Stimulated activated CD4-positive, alpha-beta T cell treated with anti-CD3 and anti-CD28 coated beads, Interleukin-1b, Interleukin-23, amount 100 ng/mL, for 4 hours (primary cell): ENCODE results near the gene QRICH1.

Experiments used
- DNase-seq, 2 donors: peaks; one replicate each; pipeline ENCODE4 v3.0.0-alpha.2; 2020; ENCODE audit warnings: low read depth in 2 of 2

The QRICH1 gene

DNA sequence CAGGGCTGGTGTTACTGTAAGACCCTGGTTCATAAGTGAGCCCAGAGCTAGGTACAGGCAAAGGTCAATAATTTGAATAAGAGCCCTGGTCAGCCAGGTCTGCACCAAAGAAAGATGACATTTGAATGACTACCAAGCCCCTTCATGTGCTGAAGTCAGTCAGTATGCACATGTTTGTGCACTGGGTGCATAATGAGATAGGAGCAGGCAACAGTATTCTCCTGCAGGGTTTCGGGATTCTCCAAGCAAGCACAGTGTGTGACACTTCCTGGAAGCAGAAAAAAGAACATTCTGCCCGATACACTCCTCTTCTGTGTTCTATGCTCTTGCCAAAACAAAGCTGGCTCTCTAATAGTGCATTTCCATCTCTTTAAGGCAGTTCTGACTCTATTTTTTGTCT, 59.2 kb downstream of the QRICH1 start:
- no peak for DNase-seq

DNA sequence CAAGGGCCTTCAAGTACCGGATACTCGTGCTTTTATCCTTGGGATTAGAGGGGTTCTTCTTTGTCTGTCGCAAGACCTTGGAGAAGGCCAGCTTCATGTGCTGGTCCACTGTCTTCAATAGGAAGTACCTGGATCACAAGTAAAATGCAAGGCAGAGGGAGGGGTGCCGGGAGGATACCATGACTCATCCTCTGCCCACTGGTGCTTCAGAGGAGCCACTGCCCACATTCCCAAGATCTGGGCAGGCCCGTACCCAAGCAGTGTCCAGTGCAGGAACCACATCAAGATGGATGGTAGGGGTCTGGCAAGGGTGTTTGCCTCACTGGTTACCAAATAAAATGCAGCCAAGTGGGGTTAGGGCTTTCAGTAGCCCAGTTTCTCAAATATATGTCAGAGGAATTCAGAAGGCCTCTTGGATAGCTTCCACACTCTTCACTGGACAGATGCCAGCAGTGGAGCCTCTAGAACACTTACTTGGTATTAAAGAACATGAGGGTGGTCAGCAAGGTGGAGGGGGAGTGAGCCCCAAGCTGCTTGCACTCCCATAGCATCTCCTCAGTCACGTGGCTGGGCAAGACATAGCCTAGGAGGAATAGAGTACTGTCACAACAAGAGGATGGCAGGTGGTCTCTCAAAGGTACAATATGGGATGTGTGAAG, 61.1 kb downstream of the QRICH1 start:
- DNase-seq: no peak

DNA sequence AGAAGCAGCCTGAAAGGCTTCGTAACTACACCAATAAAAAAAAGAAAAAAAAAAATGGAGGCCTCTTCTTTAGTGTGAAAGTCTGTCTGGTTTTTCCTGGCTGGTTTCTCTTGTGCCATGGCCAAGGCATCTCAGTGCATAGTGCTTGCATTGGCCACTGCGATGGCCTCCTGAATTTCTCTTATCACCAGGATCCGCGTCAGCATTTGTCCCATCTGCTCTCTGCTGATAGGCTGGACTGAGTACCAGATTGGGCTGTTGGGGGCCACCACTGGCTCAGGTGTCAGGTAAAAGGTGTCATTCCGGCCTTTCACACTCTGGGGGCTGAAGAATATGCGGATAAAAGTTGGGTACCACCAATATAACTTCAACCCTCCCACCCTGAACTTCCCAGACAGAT, 63.5 kb downstream of the QRICH1 start:
- DNase-seq: no peak

DNA sequence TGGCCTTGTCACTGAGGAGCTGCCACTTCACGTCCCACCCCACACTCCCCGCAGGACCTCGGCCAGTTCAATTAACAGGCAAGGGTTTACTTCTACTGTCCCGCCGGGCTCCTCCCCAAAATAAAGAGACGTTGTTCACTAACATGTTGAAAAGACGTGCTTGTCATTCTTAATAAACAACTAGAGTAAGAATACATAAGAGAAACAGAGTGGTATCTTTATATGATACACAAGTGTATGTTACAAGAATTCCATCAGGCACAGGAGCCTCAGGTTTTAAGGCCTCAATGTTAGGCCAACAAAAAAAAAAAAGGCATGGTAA, 64.3 kb downstream of the QRICH1 start:
- no peak for DNase-seq

DNA sequence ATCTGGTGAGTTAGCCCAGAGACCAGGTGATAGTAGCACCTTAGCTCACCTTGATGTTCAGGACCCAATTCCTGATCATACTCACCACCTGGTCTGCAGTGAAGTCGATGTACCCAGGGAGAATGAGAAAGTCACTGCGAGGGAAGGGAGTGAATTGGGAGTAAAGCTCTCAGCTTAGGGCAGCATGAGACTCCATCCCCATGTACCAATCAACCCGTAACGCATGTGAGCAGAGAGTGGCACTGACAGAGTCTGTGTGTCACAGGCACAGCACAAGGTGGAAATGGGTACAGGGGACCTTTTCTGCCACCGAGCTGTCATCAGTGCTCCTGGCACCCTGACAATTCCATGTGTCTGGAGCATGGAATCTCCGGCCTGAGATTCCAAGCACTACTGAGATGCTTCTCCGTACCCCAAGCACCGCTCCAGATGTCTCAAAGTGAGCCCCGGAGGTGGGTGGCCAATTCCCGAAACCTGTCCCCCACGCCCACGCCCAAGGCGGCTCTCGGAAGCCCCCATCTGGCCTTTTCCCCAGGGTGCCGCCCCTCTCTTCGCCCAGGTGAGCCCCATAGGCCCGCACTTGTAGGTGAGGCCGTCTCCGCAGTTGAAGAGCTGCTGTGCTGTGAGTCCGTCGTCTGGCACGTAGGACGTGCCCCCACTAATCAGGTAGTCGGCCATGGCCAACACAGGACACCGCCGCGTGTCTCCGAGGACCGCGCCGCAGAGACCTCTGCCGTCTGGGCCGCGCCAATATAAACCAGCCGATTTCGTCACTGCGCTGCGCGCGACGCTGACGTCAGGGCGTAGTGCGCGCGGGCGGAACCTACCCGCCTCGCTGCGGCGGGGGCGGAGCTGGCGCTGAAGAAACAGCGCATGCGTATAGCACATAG, 65.0 kb downstream of the QRICH1 start, which contains the start of gene IMPDH2:
Gene IMPDH2 (minus strand): TSS at position 726 of the 890 bp plus-strand sequence. CDS start 48 bp downstream, at position 678.
- DNase-seq: peak; percentile 89 to 92

DNA sequence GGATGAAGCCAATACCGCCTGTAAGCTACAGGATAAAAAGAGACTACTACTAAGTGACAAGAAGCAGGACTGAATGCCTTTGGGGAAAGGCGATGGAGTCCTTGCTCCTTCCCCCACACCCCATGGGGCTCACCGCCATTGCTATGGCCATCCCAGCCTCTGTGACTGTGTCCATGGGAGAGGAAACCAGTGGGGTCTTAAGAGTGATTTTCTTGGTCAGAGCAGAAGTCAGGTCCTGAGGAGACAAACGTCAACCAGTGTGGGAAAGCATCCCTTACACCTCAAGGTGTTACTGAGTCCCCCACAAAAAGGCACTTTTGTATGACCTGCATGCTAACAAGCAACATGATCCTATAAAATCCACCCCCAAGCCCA, 65.6 kb downstream of the QRICH1 start:
- DNase-seq: no peak

DNA sequence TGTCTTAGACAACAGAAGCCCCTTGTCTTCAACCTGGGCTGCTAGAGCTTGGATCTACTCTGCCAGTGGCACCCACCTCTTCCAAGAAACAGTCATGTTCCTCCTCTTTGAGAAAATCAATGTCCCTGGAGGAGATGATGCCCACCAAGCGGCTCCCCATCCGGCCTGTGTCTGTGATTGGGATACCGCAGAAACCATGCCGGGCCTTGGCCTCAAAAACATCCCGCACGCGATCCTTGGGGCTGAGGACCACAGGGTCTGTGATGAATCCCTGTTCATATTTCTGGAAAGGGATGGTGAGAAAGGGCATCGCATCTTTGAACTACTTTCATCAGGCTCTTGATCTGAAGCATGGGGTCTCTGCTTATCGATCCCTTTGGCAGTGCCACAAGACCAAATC, 66.2 kb downstream of the QRICH1 start:
- DNase-seq: no peak

DNA sequence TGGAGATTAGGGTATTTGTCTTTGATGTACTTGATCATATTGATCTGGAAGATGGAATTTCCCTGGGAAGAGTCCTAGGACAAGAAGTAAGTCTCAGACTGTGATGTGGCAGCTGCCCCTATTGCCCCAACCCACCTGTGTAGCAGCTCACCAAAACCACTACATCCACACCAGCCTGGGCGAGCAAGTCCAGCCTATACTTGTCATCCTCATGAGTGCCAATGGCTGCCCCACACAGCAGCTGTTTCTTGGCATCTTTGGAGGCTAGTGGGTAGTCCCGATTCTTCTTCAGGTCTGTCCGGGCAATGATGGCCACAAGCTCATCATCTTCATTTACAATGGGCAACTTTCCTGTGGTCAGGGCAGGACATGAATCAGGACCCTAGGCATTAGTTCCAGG, 67.3 kb downstream of the QRICH1 start:
- no peak for DNase-seq

DNA sequence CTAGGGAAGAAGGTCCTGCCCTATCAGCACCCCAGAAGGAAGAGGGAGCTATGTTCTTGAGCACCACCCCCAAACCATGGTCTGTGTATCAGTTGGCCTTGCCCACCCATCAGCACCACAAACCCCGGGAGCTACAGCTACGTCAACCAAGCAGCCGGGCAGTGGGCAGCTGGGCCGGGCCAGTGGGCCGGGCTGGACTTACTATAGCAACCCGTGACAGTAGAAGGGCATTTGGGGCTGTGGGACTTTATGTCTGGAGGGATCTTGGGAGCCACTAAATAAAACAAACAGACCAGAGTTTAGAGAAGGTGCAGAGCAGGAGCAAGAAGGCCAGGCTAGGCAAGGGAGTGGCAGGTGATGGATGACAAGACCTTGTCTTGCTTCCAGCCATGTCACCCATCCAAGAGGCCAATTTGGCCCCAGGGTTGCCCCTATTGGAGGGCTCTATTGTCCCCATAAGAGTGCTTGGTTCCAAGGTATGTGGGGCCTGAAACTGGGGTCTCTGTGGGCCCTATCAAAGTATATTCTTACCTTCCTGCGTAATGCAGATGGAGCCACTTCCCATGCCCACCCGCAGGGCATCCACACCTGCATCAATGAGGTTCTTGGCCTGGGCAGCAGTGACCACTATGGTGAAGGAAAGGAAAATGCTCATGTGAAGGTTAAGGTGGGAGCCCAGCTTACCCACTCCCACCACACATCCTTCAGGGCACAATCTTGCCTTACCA, 67.9 kb downstream of the QRICH1 start:
- DNase-seq: no peak

DNA sequence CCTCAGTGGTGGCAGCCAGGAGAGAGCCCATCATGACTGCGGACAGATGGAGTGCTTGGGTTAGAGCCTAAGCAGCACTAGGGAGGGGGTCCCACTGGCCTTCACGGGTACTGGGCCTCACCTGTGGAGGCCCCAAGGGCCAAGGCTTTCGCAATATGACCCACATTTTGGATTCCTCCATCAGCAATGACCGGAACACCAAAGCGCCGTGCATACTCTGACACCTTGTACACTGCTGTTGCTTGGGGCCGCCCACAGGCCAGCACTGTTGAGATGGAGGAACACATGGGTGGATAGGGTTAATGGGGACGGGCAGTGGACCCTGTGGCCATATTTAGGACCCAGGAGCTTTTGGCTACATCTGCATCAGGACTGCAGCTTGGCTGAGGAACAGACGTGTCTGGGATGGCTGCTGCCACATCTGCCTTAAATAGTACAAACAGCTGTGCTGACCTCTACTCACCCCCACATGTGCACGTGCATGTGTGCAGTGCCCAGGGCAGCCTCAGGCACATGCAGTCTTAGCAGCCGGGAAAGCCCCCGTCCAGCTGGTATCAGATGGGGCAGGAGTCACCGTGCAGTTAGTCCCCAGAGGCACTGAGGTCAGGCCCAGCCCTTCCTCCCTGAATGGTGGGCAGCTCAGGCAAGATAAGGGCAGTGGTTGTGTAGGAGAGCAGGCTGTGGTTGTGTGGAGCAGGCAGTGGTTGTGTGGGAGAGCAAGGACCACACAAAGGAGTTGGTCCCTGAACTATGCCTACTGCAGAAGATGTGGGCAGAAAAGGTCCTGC, 68.7 kb downstream of the QRICH1 start:
- DNase-seq: no peak

DNA sequence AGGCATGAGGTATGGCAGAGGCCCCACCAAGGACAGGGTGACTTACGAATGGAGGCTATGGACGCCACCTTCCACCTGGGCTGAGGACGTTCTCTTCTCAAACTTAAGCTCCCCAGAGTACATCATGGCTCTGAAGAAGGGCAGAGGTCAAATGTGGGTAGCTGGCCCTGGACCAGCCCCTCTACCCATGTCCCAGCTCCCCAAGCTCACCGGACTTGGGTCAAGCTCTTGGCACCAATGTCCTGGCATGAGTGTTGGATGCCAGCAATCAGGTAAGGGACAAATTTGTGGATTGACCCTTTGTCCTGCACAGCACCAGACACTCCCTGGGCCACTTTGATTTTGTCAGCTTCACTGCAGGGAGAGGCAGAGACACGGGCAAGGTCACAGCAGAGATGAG, 69.4 kb downstream of the QRICH1 start:
- no peak for DNase-seq

DNA sequence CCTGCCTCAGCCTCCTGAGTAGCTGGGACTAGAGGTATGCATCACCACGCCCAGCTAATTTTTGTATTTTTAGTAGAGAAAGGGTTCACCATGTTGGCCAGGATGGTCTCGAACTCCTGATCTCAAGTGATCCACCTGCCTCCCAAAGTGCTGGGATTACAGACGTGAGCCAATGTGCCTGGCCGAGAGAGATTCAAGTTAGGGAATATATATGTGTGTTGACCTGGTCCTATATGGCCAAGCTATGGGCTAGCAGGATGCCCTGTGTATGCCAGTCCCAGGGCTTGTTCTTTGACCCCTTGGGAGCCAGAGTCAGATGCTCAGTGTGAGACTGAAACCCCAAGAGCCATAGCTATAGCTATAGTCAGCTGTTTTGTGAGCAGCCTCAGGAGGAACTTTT, 70.1 kb downstream of the QRICH1 start:
- DNase-seq: no peak

DNA sequence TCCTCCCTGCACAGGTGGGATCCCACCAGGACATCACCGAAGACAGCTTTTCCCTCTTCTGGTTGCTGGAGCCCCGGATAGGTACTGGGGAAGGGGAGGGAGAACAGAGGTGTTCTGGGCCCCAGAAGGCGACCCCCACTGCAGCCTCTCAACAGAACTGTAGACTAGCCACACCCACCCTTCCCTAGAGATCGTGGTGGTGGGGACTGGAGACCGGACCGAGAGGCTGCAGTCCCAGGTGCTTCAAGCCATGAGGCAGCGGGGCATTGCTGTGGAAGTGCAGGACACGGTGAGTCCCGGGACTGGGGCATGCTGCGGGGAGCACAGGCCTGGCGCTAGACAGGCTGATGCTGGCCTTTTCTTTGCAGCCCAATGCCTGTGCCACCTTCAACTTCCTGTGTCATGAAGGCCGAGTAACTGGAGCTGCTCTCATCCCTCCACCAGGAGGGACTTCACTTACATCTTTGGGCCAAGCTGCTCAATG, 71.1 kb downstream of the QRICH1 start:
- no peak for DNase-seq

DNA sequence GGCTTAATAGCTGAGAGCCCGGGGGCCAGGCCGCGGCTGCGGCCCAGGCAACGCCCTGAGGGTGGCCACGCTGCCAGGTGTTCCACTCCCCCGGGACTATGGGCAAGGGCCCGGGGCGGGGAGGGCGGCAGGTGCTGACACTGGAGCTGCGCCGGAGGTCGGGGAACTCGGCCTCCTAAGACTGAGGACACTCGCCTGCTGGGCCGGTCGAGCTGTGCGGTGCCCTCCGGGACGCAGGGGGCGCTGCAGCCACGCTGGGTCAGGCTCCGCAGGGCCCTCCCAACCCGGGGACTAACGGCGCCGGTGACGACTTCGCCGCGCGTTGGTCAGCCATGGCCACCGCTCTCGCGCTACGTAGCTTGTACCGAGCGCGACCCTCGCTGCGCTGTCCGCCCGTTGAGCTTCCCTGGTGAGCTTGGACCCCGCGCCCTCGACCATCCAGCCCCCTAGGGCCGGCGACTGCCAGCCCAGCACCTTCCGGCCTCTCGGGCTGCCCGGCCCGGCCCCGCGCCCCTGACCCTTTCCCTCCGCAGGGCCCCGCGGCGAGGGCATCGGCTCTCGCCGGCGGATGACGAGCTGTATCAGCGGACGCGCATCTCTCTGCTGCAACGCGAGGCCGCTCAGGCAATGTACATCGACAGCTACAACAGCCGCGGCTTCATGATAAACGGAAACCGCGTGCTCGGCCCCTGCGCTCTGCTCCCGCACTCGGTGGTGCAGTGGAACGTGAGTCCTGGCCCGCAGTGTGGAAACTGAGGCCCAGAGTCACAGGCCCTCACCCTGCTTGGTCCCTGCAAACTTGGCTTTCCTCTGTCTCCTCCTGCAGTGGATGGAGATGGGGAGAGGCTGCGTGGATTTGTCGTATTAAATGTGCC, 71.8 kb downstream of the QRICH1 start, which contains the start of gene NDUFAF3:
Gene NDUFAF3 (plus strand): TSS at position 309 of the 875 bp plus-strand sequence. CDS start 24 bp downstream, at position 333.
- DNase-seq: peak; percentile 86 to 90

DNA sequence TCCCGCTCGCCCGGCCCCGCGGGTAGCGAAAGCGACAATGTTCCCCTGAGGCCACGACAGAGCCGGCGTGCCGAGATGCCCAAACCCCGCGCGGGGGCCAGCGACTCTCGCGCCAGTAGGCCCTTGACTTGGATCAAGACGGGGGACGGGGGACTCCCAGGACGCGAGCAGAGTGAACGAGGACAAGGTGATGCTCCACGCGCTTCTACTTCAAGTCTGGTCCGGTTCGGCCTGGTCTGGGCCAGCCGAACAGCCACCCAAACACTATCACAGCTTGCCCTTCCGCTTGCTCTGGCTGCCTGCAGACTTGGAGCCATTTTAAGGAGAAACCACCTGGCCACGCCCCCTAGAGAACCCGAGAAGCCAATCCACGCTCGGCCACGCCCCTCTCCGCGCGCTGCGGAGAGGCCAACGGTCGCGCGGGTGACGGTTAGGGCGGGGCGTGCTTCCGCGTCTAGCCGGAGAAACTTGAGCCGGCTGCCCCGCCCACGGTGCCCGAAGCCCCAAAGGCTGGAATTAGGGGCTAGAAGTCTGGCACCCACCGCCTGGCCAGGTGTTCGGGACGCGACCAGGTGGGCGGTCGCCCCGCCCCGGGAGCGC, 72.6 kb downstream of the QRICH1 start:
- DNase-seq: peak; percentile 97 to 99

DNA sequence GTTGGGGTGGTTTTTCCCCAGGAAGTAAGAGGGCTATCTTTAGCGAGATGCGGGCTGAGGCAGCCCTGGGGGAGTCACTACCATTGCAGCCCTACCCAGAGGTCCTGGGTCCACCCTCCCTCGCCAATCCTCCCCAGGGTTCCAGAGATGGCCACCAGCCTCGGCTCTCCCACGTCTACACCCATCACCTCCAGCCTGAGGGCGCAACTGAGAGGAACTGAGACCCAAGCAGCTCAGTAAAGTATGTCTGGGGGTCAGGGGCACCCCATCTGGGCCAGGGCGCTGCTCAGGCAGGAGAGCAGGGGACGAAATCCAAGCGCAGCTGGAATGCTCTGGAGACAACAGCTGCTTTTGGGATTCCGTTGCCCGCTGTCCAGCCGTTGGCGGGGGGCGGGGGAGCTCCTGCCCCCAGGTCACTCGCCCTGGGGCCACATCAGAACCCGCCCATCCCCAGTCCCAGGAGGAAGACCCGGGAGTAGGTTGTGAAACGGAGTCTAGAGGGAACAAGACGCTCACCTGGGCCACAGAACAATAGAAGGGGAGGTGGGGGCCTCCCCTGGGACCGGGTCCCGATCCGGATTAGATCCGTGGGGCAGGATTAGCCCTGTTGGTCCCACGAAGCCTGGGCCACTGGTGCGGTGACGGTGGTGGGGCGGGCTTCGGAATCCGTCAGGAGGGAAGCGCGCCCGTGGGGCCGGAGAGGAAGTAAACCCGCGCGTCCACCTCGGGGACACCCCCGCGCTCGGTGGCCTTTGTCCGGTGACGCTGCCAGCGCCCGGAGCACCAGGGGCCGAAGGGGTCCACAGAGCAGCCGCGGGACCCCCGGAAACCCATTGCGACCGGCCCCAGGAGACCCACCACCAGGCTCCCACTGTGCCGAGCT, 73.3 kb downstream of the QRICH1 start:
- no peak for DNase-seq

DNA sequence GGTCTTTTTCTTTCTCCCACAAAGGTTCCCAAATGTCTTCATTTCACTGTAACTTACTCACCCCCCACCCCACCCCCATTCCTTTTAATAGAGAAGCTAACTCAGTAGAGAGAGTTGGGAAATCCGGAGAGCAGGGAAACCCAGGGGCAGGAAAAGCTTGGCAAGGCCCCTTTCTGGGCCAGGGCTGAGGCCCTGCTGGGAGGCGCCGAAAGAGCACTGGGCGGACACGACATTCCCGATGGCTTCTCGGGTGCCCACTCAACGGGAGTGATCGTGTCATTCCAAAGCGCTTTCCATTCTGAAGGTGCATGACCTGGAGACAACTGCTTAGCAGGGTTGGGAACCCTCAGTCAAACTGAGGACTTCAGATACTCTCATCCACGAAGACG, 73.9 kb downstream of the QRICH1 start:
- DNase-seq: no peak

DNA sequence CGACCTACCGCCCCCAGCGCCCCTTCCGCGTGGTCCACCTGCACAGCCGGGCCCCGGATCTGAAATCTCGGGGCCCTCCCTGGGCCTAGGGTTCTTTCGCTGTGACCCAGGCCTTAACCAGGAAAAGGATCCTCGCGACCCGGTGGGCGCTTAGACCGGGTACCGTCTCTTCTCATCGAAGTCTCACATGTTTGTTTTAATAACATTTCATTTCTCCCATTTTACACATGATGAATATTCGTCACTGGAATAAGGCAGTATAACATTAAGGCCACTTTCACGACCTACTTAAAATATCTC, 75.2 kb downstream of the QRICH1 start:
- no peak for DNase-seq

DNA sequence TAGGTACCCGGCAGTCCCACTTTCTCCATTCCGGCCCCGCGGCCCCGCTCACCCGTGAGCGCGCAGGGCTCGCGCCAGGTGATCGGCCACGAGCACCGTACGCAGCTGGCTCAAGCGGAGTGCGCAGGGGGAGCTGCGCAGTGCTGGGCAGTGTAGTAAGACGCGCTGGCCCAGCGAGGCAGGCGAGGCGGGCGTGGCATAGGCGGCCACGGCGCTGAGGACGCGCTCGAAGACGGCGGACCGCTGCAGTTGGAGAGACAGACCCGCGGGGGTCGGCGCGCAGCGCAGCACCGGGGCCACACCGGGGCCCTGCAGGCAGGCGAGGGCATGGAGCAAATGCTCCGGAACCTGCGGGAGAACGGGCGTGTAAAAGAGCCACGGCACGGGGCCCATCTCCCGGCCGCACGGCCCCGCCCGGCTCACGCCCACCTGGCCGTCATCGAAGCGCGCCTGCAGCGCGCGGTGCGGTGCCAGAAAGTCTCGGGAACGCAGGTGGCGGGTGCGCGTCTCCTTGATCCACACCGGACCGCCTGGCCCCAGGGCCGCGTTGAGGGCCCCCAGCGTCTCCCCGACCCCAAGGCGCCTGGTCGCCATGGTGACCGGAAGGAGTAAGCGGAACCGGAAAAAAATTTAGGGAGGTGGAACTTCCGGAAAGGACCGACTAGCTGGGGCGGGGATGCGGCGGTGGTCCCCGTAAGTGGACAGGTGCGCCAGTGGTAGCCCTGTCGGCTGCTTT, 75.7 kb downstream of the QRICH1 start, which contains the start of gene DALRD3:
Gene DALRD3 (minus strand): TSS at position 610 of the 736 bp plus-strand sequence. CDS start 16 bp downstream, at position 594.
- DNase-seq: peak in 1 of 2 donors; percentile 53
